ENCODE measurements around the gene CEACAM3. TPM values are rescaled to one million over a fixed set of nuclear protein-coding genes. Genes with fewer than 3 reads are reported as not detected.

Gene CEACAM3
- total RNA-seq, 4 donors from 2014 or later = 0.68 TPM; not detected in 3

DNA sequence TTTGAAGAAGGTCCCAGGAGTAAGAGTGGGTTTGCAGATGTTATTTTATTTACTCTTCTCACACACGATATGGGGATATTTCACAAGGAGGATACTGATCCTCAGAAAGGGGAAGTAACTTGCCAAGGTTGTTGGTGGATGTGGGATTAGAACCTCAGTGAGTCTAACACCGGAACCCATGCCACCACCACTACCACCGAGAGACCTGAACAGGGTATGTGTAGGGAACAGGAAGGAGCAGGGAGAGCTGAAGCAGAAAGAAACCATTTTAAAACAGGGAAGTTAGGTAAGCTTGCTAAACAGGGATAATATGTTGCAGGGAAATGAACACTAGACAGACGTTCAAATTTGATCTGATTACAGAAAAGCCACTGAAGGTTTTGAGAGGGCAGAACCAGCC, 11.6 kb upstream of the CEACAM3 start:
- TF ChIP-seq, protein P1, sequence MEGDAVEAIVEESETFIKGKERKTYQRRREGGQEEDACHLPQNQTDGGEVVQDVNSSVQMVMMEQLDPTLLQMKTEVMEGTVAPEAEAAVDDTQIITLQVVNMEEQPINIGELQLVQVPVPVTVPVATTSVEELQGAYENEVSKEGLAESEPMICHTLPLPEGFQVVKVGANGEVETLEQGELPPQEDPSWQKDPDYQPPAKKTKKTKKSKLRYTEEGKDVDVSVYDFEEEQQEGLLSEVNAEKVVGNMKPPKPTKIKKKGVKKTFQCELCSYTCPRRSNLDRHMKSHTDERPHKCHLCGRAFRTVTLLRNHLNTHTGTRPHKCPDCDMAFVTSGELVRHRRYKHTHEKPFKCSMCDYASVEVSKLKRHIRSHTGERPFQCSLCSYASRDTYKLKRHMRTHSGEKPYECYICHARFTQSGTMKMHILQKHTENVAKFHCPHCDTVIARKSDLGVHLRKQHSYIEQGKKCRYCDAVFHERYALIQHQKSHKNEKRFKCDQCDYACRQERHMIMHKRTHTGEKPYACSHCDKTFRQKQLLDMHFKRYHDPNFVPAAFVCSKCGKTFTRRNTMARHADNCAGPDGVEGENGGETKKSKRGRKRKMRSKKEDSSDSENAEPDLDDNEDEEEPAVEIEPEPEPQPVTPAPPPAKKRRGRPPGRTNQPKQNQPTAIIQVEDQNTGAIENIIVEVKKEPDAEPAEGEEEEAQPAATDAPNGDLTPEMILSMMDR (IDR thresholded peaks at IDR 0.05; ENCODE audit: low read depth) = no peak

DNA sequence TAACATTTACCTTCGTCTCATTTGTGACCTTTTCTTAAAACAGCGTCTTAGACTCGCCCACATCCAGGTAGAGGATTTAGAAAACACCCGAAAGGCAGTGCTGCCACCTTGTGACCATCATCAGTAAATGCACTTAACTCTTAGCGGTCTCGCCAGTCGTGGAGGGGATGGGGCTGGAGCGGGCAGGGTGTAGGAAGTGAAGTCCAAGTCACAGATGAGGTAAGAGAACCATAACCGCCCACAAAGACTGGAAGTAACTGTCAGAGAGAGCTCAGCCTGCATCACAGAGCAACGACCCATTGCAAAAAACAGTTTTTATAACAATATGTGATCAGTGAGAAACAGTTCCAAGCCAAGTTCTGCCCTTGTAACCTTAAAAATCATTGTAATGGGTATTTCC, 10.7 kb upstream of the CEACAM3 start:
- TF ChIP-seq, protein P1 (IDR thresholded peaks at IDR 0.05; ENCODE audit: low read depth) = no peak

DNA sequence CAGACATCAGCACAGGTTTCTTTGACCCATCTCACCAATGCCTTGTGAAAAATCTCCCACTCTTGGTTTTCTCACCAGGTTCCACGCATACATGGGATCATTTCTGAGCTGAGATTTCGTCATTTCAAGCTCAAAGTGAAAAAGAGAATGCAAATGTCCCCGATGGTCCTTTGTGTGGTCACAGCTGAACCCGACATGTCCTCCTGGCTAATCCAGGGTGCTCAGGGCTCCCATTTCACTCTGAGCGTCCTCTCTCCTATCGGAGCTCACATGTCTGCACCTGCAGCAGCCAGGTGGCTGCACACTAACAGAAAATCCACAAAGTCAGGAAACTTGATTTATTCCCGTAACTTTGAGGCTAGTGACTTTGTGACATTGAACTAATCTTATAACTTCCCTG, 9.3 kb upstream of the CEACAM3 start:
- TF ChIP-seq, protein P1 (IDR thresholded peaks at IDR 0.05; ENCODE audit: low read depth) = no peak

DNA sequence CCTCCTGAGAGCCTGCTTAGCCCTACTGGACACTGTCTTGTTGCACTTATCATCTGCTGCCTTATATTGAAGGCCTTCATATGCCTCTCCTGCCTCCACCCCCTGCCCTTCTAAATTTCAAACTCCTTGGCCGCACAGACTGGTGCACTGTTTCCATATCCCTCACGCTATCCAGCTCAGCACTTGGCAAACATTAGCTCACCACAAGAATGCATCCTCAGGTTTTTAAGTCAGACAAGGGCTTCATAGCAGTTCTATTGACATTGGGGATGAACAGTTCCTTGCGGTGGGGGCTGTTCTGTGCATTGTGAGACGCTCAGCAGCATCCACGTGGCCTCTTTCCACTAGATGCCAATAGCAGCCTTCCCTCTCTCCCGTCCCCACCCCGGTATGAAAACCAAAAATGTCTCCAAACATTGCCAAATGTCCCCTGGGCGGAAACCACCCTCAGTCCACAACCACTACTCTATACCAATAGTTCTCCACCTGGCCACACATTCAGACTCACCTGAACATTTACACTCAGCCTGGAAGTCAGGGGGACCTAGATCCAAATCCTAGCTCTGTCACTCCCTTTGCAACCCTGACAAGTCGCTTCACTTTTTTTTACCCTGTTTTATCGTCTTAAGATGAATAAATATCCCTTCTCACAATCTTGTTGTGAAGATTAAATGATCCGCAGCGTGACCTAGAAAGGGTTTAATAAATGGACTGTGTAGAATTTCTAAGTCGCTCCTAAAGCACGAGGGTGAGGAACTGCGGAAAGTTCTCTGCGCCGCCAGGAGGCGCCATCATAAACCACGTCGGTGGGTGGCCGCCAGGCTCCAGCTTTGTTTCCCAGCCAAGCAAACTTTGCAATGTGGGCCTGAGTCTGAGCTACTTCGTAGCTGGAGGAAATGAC, 3.6 kb upstream of the CEACAM3 start:
- TF ChIP-seq, protein P1 (IDR thresholded peaks at IDR 0.05; ENCODE audit: low read depth) = no peak

DNA sequence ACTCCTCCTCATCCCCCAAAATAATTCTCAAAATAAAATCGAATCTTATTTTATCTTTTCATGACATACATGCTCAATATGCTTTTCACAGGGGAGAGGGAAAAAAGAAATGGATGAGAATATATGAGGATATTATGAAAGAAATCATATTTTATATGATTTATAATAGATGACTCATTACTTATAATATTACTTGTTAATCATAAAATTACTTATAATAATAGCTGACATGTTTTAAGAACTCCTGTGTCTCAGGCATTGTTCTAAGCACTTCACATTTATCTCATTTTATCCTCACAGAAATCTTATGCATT, 3.0 kb upstream of the CEACAM3 start:
- TF ChIP-seq, protein P1 (IDR thresholded peaks at IDR 0.05; ENCODE audit: low read depth) = no peak

DNA sequence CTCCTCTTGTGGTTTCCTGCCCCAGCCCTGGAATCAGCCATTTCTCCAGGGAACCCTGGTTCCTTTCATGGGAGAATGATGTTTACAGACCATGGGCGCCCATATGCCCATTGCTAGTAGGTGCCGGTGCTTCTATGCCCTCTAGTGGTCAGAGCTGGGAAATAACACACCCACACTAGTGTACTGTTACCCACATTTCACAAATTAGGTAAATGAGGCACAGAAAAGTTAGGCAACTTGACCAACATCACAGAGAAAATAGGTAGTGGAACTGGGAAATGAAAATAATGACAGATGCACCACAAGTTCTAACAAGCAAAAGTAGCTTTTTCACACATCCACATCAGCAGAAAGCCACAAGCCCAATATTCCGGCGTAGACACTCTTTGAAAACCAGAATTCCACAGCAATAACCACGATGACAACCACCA, 1.3 kb upstream of the CEACAM3 start:
- TF ChIP-seq, protein P1 (IDR thresholded peaks at IDR 0.05; ENCODE audit: low read depth) = no peak

DNA sequence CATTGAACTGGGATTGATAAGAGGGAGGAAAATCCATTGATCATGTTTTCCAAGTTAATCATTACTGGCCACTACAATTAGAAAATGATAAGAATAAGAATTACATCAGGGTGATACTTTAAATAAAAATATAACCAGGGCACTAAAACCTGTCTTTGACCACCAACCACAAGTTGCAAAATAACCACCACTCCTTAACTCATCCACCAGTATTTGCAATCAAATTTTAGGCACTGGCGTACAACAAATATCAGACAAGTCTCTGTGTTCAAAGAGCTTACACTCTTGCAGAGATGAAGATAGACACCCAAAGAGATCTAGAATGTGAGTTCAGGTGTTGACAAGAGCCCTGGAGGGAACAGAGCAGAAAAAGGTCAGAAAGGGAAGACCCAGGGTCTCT, 514 bp downstream of the CEACAM3 start:
- TF ChIP-seq, protein P1 (IDR thresholded peaks at IDR 0.05; ENCODE audit: low read depth) = no peak
